HepG2 (cell line): ENCODE measurements around the gene ATP13A1. TPM values are rescaled to one million over a fixed set of nuclear protein-coding genes. Genes with fewer than 3 reads are reported as not detected.

Experiments
- BRCA1 ChIP-seq: sonication (generic); formaldehyde crosslinking; IDR thresholded peaks from 2 replicates; pipeline ENCODE4 v1.4.0; 2020; ENCODE audit warnings: missing genetic modification reagents
- ETV5 ChIP-seq: IDR thresholded peaks from 2 replicates; pipeline ENCODE4 v1.6.1; 2018; ENCODE audit warnings: missing biosample characterization, missing genetic modification reagents, inconsistent platforms, borderline replicate concordance
- FOXA3 ChIP-seq: IDR thresholded peaks from 2 replicates; pipeline ENCODE4 v1.6.1; 2016; ENCODE audit warnings: missing genetic modification reagents, missing compliant biosample characterization
- GTF3A ChIP-seq: sonication (generic); formaldehyde crosslinking; conservative IDR thresholded peaks from 2 replicates; pipeline ENCODE4 v1.4.0; 2020; ENCODE audit warnings: mild to moderate bottlenecking, missing genetic modification reagents
- HMGA1 ChIP-seq: sonication (generic); formaldehyde crosslinking; conservative IDR thresholded peaks from 2 replicates; pipeline ENCODE4 v1.4.0; 2020; ENCODE audit warnings: missing genetic modification reagents
- HNRNPLL ChIP-seq: fragments of 200-400 bp; formaldehyde crosslinking; IDR thresholded peaks from 2 replicates; pipeline ENCODE4 v1.6.1; 2017; ENCODE audit warnings: mild to moderate bottlenecking, low read depth, low read length; ENCODE audit not compliant: poor library complexity, severe bottlenecking
- HOXA3 ChIP-seq: sonication (generic); formaldehyde crosslinking; IDR thresholded peaks from 2 replicates; pipeline ENCODE4 v1.5.0; 2020; ENCODE audit warnings: missing genetic modification reagents
- KMT2A ChIP-seq: sonication (generic); formaldehyde crosslinking; IDR thresholded peaks from 2 replicates; pipeline ENCODE4 v1.4.0; 2020; ENCODE audit warnings: missing genetic modification reagents
- LCORL ChIP-seq, 2 experiments: fragments of 450-650 bp in 1 of 2; sonication (generic) in 1 of 2; formaldehyde crosslinking in 1 of 2; IDR thresholded peaks; 2 replicates each; pipeline versions ENCODE4 v1.5.0 to v1.6.1; 2017 to 2020; ENCODE audit warnings: antibody characterized with exemption in 1 of 2, missing genetic modification reagents in 1 of 2
- MAX ChIP-seq: IDR thresholded peaks from 2 replicates; pipeline ENCODE4 v1.6.1; 2012; ENCODE audit warnings: inconsistent platforms
- MXD4 ChIP-seq: IDR thresholded peaks from 2 replicates; pipeline ENCODE4 v1.6.1; 2016; ENCODE audit warnings: mild to moderate bottlenecking, missing biosample characterization, missing genetic modification reagents
- POLR2AphosphoS2 ChIP-seq: IDR thresholded peaks from 2 replicates; pipeline ENCODE4 v1.6.1; 2011; ENCODE audit warnings: low read depth, low read length, improper control_type of control experiment
- SATB2 ChIP-seq: sonication (generic); formaldehyde crosslinking; IDR thresholded peaks from 2 replicates; pipeline ENCODE4 v1.5.0; 2020; ENCODE audit warnings: missing genetic modification reagents
- SRY ChIP-seq: sonication (generic); formaldehyde crosslinking; IDR thresholded peaks from 2 replicates; pipeline ENCODE4 v1.8.0; 2022; ENCODE audit warnings: mild to moderate bottlenecking, missing genetic modification reagents
- ZEB1 ChIP-seq: IDR thresholded peaks from 2 replicates; pipeline ENCODE4 v1.6.1; 2012; ENCODE audit warnings: mild to moderate bottlenecking, low read depth, inconsistent platforms; ENCODE audit not compliant: insufficient replicate concordance
- ZFP91 ChIP-seq: sonication (generic); formaldehyde crosslinking; IDR thresholded peaks from 2 replicates; pipeline ENCODE4 v1.9.0; 2022; ENCODE audit warnings: missing genetic modification reagents, mild to moderate bottlenecking, borderline replicate concordance
- ZNF335 ChIP-seq: sonication (generic); formaldehyde crosslinking; IDR thresholded peaks from 2 replicates; pipeline ENCODE4 v1.4.0; 2020; ENCODE audit warnings: missing genetic modification reagents
- ZNF362 ChIP-seq: sonication (generic); formaldehyde crosslinking; IDR thresholded peaks from 2 replicates; pipeline ENCODE4 v1.4.0; 2020; ENCODE audit warnings: missing genetic modification reagents, mild to moderate bottlenecking, borderline replicate concordance
- ZNF513 ChIP-seq: sonication (generic); formaldehyde crosslinking; conservative IDR thresholded peaks from 2 replicates; pipeline ENCODE4 v1.5.0; 2020; ENCODE audit warnings: missing genetic modification reagents
- ZNF564 ChIP-seq: sonication (generic); formaldehyde crosslinking; IDR thresholded peaks from 2 replicates; pipeline ENCODE4 v1.8.1; 2023; ENCODE audit warnings: mild to moderate bottlenecking, missing genetic modification reagents
- ZNF607 ChIP-seq: sonication (generic); formaldehyde crosslinking; IDR thresholded peaks from 2 replicates; pipeline ENCODE4 v1.5.1; 2020; ENCODE audit warnings: missing genetic modification reagents, mild to moderate bottlenecking, borderline replicate concordance
- ZNF883 ChIP-seq: sonication (generic); formaldehyde crosslinking; IDR thresholded peaks from 2 replicates; pipeline ENCODE4 v1.5.1; 2020; ENCODE audit warnings: mild to moderate bottlenecking, missing genetic modification reagents; ENCODE audit errors: not compliant biosample characterization
- polyA plus RNA-seq, 8 experiments: library from polyadenylated mRNA; depleted of rRNA in 3 of 8; stranded (reverse) in 7 of 8; unstranded in 1 of 8; fragments of >200 nt; fragmentation: Illumina TruSeq in 4 of 8; extraction: Trizol in 4 of 8; gene quantifications; 2 replicates each; pipeline versions ENCODE4 v1.2.1 to v1.2.3, GENCODE V29; 2011 to 2016; ENCODE audit warnings: low read depth in 4 of 8, missing spikeins in 1 of 8, mixed read lengths in 1 of 8; ENCODE audit not compliant: insufficient read depth in 1 of 8
- total RNA-seq, 5 experiments: library from RNA; depleted of rRNA; stranded (reverse); fragments of >200 nt; fragmentation: Illumina TruSeq; extraction: Trizol; gene quantifications; 2 replicates each; pipeline ENCODE4 v1.2.3, GENCODE V29; 2016; ENCODE audit warnings: low read depth in 1 of 5

The ATP13A1 gene
- total and polyA plus RNA-seq, 2 of the 13 experiments (the other 11 are each of a cell fraction or from before 2014, with no cell fraction given): 23.2 to 41.7 TPM

- TF ChIP-seq ZNF607 (CRISPR knock-in tag) (peak; percentile 14; the same call in 1 of the 2 replicates), HOXA3 (CRISPR knock-in tag) (peak; percentile 98), ZEB1 (no peak), SATB2 (CRISPR knock-in tag) (peak; percentile 55; the same call in 1 of the 2 replicates), ETV5 (CRISPR knock-in tag) (peak; percentile 83), SRY (CRISPR knock-in tag) (peak; percentile 89), MXD4 (CRISPR knock-in tag) (0 out of 2 replicates have a peak, but pooled peaks have one; percentile 21), ZNF883 (CRISPR knock-in tag) (peak; percentile 39), ZNF564 (CRISPR knock-in tag) (0 out of 2 replicates have a peak, but pooled peaks have one; percentile 64), ZNF362 (CRISPR knock-in tag) (peak; percentile 68; the same call in 1 of the 2 replicates), MAX (peak; percentile 54; the same call in 1 of the 2 replicates), POLR2AphosphoS2 (no peak), HNRNPLL (peak; percentile 46), ZNF513 (CRISPR knock-in tag) (peak; percentile 38; the same call in 1 of the 2 replicates), KMT2A (CRISPR knock-in tag) (0 out of 2 replicates have a peak, but pooled peaks have one; percentile 21), BRCA1 (0 out of 2 replicates have a peak, but pooled peaks have one; percentile 53), ZNF335 (CRISPR knock-in tag) (peak; percentile 95), FOXA3 (peak; percentile 25), HMGA1 (CRISPR knock-in tag) (no peak), ZFP91 (CRISPR knock-in tag) (peak; percentile 53), LCORL (IDR thresholded peaks at IDR 0.05) (no peak), LCORL (CRISPR knock-in tag; IDR thresholded peaks at IDR 0.05) (peak; percentile 45; the same call in 1 of the 2 replicates), GTF3A (CRISPR knock-in tag) (no peak)
Observed at GRCh38 chr19:19663256-19664120, at the start of gene ATP13A1 (continued).
